Lower leg skin (tissue), 4 donors: ENCODE results near the gene DSTN. TPM values are rescaled to one million over a fixed set of nuclear protein-coding genes. Genes with fewer than 3 reads are reported as not detected.

Source experiments
- DNase-seq, 2 donors: peaks; one replicate each; pipeline ENCODE4 v3.0.0-alpha.2; 2019; ENCODE audit warnings: low spot score in 2 of 2
- H3K4me3 ChIP-seq: fragments of 200-600 bp; sonication (generic); 2 replicates; pipeline ENCODE4 v1.5.1; 2017; ENCODE audit warnings: mild to moderate bottlenecking, low read depth; ENCODE audit not compliant: poor library complexity, severe bottlenecking
- CTCF ChIP-seq, 3 donors: fragments of 450-650 bp; IDR thresholded peaks; one replicate each; pipeline ENCODE4 v1.5.1; 2016; ENCODE audit warnings: antibody characterized with exemption in 3 of 3, mild to moderate bottlenecking in 3 of 3, moderate library complexity in 2 of 3
- POLR2A ChIP-seq, 2 donors: fragments of 450-650 bp; IDR thresholded peaks; one replicate each; pipeline ENCODE4 v1.6.1; 2016 to 2017; ENCODE audit warnings: antibody characterized with exemption in 2 of 2, mild to moderate bottlenecking in 1 of 2, moderate library complexity in 1 of 2
- WGBS, 2 donors: methylation state at CpG; one replicate each; pipeline ENCODE4 v1.1.5; 2018; 5-methylcytosine and 5-hydroxymethylcytosine counted together
- intact Hi-C: fragments of 100-400 bp; cut with DNase I; formaldehyde crosslinking; loops from one replicate; pipeline ENCODE4 v1.15.0; 2023; ENCODE audit warnings: low total_unique reads
- total RNA-seq, 4 donors: library from RNA; depleted of rRNA; stranded (reverse); fragments of >200 nt; gene quantifications; one replicate each; pipeline ENCODE4 v1.1.0, GENCODE V29; 2016

DSTN gene
- total RNA-seq, 4 donors from 2014 or later: 237 to 335 (median 290) TPM

GRCh38 chr20:17650301-17651128, 80.6 kb downstream of the DSTN start:
- DNase-seq: no peak
- H3K4me3 ChIP-seq: no peak overlapping the region
- intact Hi-C loops: no loop called here
- 53 to 58% methylated on average over 10 to 12 of the region's 12 CpGs for WGBS, 2 donors
- no peak for TF ChIP-seq CTCF (IDR thresholded peaks at IDR 0.05)
- no peak for TF ChIP-seq POLR2A (IDR thresholded peaks at IDR 0.05)

GRCh38 chr20:17651129-17651759, 81.4 kb downstream of the DSTN start:
- no peak for DNase-seq
- 51 to 53% methylated on average over 11 of the region's 11 CpGs for WGBS, 2 donors
- H3K4me3 ChIP-seq: no peak overlapping the region
- intact Hi-C loops: no loop called here
- TF ChIP-seq POLR2A (IDR thresholded peaks at IDR 0.05) (no peak), CTCF (IDR thresholded peaks at IDR 0.05) (no peak)

GRCh38 chr20:17651760-17652388, 82.0 kb downstream of the DSTN start:
- TF ChIP-seq POLR2A (IDR thresholded peaks at IDR 0.05) (no peak), CTCF (IDR thresholded peaks at IDR 0.05) (no peak)
- H3K4me3 ChIP-seq: no peak overlapping the region
- WGBS, 2 donors: 67 to 85% methylated on average over 2 of the region's 2 CpGs
- DNase-seq: no peak
- intact Hi-C loops: no loop called here

- no peak overlapping the region for H3K4me3 ChIP-seq
- intact Hi-C loops: no loop called here
- no peak for DNase-seq
- TF ChIP-seq CTCF (IDR thresholded peaks at IDR 0.05) (no peak), POLR2A (IDR thresholded peaks at IDR 0.05) (no peak)
- WGBS, 2 donors: 73 to 79% methylated on average over 8 to 10 of the region's 10 CpGs
Observed at GRCh38 chr20:17652411-17652810, 82.5 kb downstream of the DSTN start.

- no peak overlapping the region for H3K4me3 ChIP-seq
- intact Hi-C loops: no loop called here
Observed at GRCh38 chr20:17653835-17654648, 84.2 kb downstream of the DSTN start.

More at GRCh38 chr20:17653835-17654648, 84.2 kb downstream of the DSTN start:
- no peak for DNase-seq
- WGBS, 2 donors: 91 to 92% methylated on average over 11 of the region's 11 CpGs
- TF ChIP-seq CTCF (IDR thresholded peaks at IDR 0.05): no peak
- TF ChIP-seq POLR2A (IDR thresholded peaks at IDR 0.05): no peak
